Aorta (tissue), 5 donors: Measurements from ENCODE around the gene DACT2. TPM values are rescaled to one million over a fixed set of nuclear protein-coding genes. Genes with fewer than 3 reads are reported as not detected.
A peak's percentile ranks its signal among the peaks of the same experiment; 100 is the strongest.

Experiments used
- ATAC-seq: fragments of 200-7000 bp; cut with Tn5 transposase; one replicate; pipeline ENCODE4 v1.9.1; 2022; ENCODE audit warnings: moderate library complexity; ENCODE audit not compliant: low FRiP score
- DNase-seq, 2 donors: peaks; one replicate each; pipeline ENCODE4 v3.0.0-alpha.2; 2020
- H3K27ac ChIP-seq, 2 donors: one replicate each; pipeline ENCODE4 v1.5.1; 2013; ENCODE audit warnings: low read length in 2 of 2, mild to moderate bottlenecking in 2 of 2, moderate library complexity in 2 of 2, control low read depth in 1 of 2, inconsistent platforms in 1 of 2, low read depth in 1 of 2
- H3K27me3 ChIP-seq, 2 donors: one replicate each; pipeline ENCODE4 v1.6.1; 2013; ENCODE audit warnings: control low read depth in 1 of 2, low read length in 1 of 2, mild to moderate bottlenecking in 1 of 2, moderate library complexity in 1 of 2; ENCODE audit not compliant: insufficient read depth in 2 of 2, control insufficient read depth in 1 of 2
- H3K36me3 ChIP-seq, 2 donors: one replicate each; pipeline ENCODE4 v1.6.1; 2013; ENCODE audit warnings: control low read depth in 1 of 2, low read length in 1 of 2, mild to moderate bottlenecking in 1 of 2; ENCODE audit not compliant: insufficient read depth in 2 of 2, control insufficient read depth in 1 of 2
- H3K4me1 ChIP-seq, 2 donors: one replicate each; pipeline ENCODE4 v1.6.1; 2013; ENCODE audit warnings: low read length in 2 of 2, control low read depth in 1 of 2, mild to moderate bottlenecking in 1 of 2, moderate library complexity in 1 of 2; ENCODE audit not compliant: insufficient read depth in 2 of 2, control insufficient read depth in 1 of 2
- H3K4me3 ChIP-seq, 2 donors: one replicate each; pipeline ENCODE4 v1.5.1; 2013; ENCODE audit warnings: low read length in 2 of 2, control low read depth in 1 of 2, mild to moderate bottlenecking in 1 of 2
- H3K9me3 ChIP-seq: one replicate; pipeline ENCODE4 v1.6.1; 2013; ENCODE audit warnings: mild to moderate bottlenecking, low read length; ENCODE audit not compliant: control insufficient read depth
- WGBS, 2 donors: extraction: QIAGEN DNeasy Blood & Tissue Kit; methylation state at CpG; one replicate each; pipeline ENCODE4 v1.1.7; 2013; 5-methylcytosine and 5-hydroxymethylcytosine counted together
- intact Hi-C, 2 donors: fragments of 100-400 bp; cut with DNase I; formaldehyde crosslinking; loops; one replicate each; pipeline versions ENCODE4 v1.14.2 to v1.15.0; 2022
- polyA plus RNA-seq, 2 donors: library from polyadenylated mRNA; stranded (reverse); fragments of 200-250 nt; gene quantifications; one replicate each; pipeline ENCODE4 v1.2.3, GENCODE V29; 2013
- total RNA-seq, 2 donors: library from RNA; stranded (reverse); fragmentation: NEBNext Ultra II Directional; extraction: Animal tissue kit (Norgen Biotek cat#: 25700); gene quantifications; one replicate each; pipeline ENCODE4 v1.2.1, GENCODE V29; 2021
- donor health status: healthy with polysubstance abuse.
- donor health status: Bipolar disorder and iron deficiency.
- donor health status: DM: no; HTN: no; CAD: no.
- donor health status: DM: no; HTN: no; CAD: no.
- donor health status: DM: yes; HTN: yes; CAD: no.

DACT2 gene
- total and polyA plus RNA-seq, 4 donors = 0.10 to 0.48 (median 0.13) TPM; not detected in 1

DNA sequence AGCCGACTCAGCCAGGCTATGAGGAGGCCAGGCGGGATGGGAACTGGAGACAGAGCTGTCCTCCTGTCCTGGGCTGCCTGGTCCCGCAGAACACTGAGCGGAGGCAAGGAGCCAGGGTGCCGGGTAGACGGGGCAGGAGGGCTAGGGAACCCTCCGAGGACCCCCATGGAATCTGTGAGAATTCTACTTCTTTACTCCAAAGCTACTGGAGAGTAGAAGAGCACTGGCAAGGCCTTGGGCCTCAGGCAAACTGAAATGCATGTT lies 14.9 kb downstream of the DACT2 start:
- 95 to 96% methylated on average over 7 of the region's 7 CpGs for WGBS, 2 donors
- intact Hi-C loops = no loop called here

DNA sequence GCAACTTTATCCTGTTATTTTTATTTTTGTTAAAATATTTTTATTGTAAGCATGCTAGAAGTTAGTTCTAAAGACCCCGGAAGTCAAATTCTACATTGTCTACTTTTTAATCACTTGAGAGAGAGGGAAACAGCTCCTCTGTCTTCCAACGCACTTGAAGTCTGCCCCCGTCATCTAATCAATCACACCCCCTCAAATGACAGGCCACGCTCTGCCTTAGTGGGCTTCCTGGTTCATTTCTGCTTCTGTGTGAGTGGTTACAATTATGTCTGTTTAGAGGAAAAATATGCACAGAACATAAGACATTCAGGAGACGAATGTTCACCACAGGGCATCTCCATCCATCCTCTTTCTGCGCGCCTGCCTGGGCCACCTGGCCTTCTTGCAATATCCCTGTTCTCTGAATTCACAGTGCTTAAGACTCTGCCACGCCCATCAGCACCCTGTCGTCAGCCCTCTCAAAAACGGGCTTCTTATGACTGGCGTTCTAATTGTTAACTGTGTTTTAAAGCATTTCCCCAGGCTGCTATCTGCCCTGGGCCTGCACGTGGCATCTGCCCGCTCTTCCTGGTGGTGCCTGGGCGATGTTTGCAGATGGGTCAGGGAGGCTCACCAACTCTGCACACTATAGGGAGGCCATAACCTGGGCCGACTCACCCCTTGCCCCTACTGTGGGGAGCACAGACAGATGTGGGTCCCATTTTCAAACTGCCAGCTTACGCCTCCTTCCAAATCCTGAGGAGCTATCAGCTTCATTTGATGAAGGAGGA lies 15.4 kb downstream of the DACT2 start:
- ATAC-seq = no peak
- intact Hi-C loops = no loop called here

More for the DNA sequence above, 14.9 kb downstream of the DACT2 start:
- H3K27ac ChIP-seq = no peak overlapping the region
- no peaks in the 10 kb centered on the region for H3K9me3 ChIP-seq
- H3K27me3 ChIP-seq = no peaks in the 10 kb centered on the region
- no peak overlapping the region for H3K4me3 ChIP-seq
- H3K36me3 ChIP-seq = no peaks in the 10 kb centered on the region
- no peak for ATAC-seq
- DNase-seq = no peak
- H3K4me1 ChIP-seq = no peaks in the 10 kb centered on the region

DNA sequence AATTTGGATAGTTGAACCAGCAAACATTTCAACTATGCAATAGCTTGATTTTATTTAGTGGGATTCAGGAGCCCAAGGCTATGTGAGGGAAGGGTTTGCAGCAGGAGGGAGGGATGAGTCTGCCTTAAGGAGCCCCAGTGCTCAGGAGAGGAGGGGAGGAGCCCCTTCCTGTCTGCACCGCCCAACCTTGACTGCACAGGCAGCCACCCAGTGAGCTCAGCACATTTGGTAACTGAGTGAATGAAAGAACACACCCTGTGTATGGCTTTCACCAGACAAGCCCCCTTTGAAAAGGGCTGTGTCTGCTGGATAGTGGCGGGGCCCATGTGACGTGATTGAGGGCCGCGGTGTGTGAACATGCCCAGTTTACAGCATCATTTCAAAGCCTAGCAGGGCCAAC lies 17.0 kb downstream of the DACT2 start:
- intact Hi-C loops = no loop called here
- no peak for ATAC-seq

More for the DNA sequence above, 15.4 kb downstream of the DACT2 start:
- Histone ChIP-seq H3K36me3 (no peaks in the 10 kb centered on the region), H3K4me3 (no peak overlapping the region), H3K27me3 (no peaks in the 10 kb centered on the region), H3K4me1 (no peaks in the 10 kb centered on the region), H3K27ac (no peak overlapping the region), H3K9me3 (no peaks in the 10 kb centered on the region)
- WGBS, 2 donors = 92 to 93% methylated on average over 16 of the region's 16 CpGs
- no peak for DNase-seq

DNA sequence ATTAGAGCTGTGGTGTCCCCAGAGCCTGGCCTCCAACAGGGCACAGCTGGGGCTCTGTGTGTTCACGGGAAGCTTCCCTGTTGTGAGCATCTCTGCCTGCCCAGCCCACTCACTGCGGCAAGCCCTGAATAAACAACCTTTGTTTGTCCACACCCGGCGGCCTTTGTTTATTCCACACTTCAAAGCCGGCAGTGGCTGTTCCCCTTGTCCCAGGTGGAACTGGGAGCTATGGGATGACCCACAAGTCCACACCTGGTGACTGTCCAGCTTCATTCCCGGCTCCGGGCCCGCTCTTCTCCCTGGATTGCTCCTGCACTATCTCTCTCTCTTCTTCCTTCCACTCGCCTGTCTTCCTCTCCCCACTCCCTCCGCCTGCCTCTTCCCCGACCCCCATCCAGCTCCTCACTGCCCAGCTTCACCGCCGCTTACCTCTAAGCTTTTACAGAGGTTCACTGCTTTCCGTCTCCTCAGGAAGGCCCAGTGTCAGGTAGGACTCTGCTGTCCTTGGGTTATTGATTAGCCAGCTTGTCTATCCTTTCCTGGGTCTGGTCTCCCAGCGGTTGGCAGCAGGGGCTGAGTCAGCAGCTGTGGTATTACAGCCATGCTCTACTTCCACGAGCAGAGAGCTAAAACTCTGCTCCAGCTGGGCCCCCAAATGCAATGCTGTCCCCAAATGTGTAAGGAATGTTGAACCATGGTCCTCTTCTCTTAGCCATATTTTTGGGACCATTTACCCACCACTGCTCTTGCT lies 17.8 kb downstream of the DACT2 start:
- DNase-seq (peak in 1 of 2 donors; percentile 52), ATAC-seq (no peak)
- H3K36me3 ChIP-seq = no peaks in the 10 kb centered on the region
- H3K4me1 ChIP-seq = no peaks in the 10 kb centered on the region
- 81 to 83% methylated on average over 16 of the region's 16 CpGs for WGBS, 2 donors
- no peaks in the 10 kb centered on the region for H3K27me3 ChIP-seq
- intact Hi-C loops = no loop called here
- H3K4me3 ChIP-seq = no peak overlapping the region
- no peak overlapping the region for H3K27ac ChIP-seq
- H3K9me3 ChIP-seq = no peaks in the 10 kb centered on the region

More for the DNA sequence above, 17.0 kb downstream of the DACT2 start:
- DNase-seq = no peak
- no peak overlapping the region for H3K27ac ChIP-seq
- no peaks in the 10 kb centered on the region for H3K36me3 ChIP-seq
- H3K27me3 ChIP-seq = no peaks in the 10 kb centered on the region
- no peaks in the 10 kb centered on the region for H3K4me1 ChIP-seq
- no peaks in the 10 kb centered on the region for H3K9me3 ChIP-seq
- WGBS, 2 donors = 91% methylated on average over 5 of the region's 5 CpGs
- H3K4me3 ChIP-seq = no peak overlapping the region

DNA sequence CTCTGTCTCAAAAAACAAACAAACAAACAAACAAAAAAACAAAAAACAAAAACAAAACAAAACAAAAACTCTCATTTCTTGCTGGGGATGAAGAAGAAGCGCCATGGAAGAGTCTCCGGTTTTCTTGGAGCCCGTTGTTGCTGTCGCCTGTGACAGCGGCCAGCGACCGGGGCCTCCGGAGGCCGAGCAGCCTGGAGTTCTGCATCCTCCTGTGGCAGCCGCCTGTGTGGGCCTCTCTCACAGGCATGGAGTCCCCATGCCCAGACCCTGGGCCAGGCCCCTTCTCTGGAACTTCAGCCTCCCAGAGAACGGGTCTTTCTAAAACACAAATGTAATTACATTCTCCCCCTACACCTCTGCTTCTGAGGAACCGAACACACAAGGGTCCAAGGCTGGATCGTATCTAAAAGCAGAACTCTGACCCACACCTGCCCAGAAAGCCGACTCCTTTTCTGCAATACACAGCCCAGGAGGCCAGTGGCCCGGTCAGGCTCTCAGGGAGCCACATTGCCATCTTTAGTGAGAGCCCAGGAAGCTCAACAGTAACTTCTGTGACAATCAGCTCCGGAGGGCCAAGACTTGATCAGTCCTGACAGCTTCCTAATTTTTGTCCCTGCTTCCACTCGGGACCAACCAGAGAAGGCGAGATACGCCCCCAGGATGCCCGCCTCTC lies 18.5 kb downstream of the DACT2 start:
- no peak for ATAC-seq
- Histone ChIP-seq H3K4me1 (no peaks in the 10 kb centered on the region), H3K36me3 (no peaks in the 10 kb centered on the region), H3K9me3 (no peaks in the 10 kb centered on the region), H3K27ac (no peak overlapping the region), H3K27me3 (no peaks in the 10 kb centered on the region), H3K4me3 (no peak overlapping the region)
- 89% methylated on average over 20 of the region's 20 CpGs for WGBS, 2 donors
- no peak for DNase-seq
- intact Hi-C loops = no loop called here

- DNase-seq = peak in 1 of 2 donors; percentile 63
- no peaks in the 10 kb centered on the region for H3K4me1 ChIP-seq
- ATAC-seq = no peak
- 87 to 89% methylated on average over 28 of the region's 28 CpGs for WGBS, 2 donors
- H3K27me3 ChIP-seq = no peaks in the 10 kb centered on the region
- H3K4me3 ChIP-seq = no peak overlapping the region
- intact Hi-C loops = no loop called here
- no peak overlapping the region for H3K27ac ChIP-seq
- no peaks in the 10 kb centered on the region for H3K9me3 ChIP-seq
- H3K36me3 ChIP-seq = no peaks in the 10 kb centered on the region
Measured at GRCh38 chr6:168299541-168300511, 19.8 kb downstream of the DACT2 start.

GRCh38 chr6:168297643-168298042 lies 21.9 kb downstream of the DACT2 start:
- H3K36me3 ChIP-seq = no peaks in the 10 kb centered on the region
- H3K4me3 ChIP-seq = no peak overlapping the region
- H3K9me3 ChIP-seq = no peaks in the 10 kb centered on the region
- intact Hi-C loops = no loop called here
- no peaks in the 10 kb centered on the region for H3K4me1 ChIP-seq
- H3K27me3 ChIP-seq = no peaks in the 10 kb centered on the region
- WGBS, 2 donors = 87 to 89% methylated on average over 13 of the region's 13 CpGs
- DNase-seq = peak in 1 of 2 donors; percentile 69
- ATAC-seq = peak; percentile 8
- H3K27ac ChIP-seq = no peak overlapping the region

GRCh38 chr6:168294901-168295300 lies 24.7 kb downstream of the DACT2 start:
- Histone ChIP-seq H3K4me3 (no peak overlapping the region), H3K4me1 (no peaks in the 10 kb centered on the region), H3K27me3 (no peaks in the 10 kb centered on the region), H3K36me3 (no peaks in the 10 kb centered on the region), H3K9me3 (peaks cover 2% of the 10 kb centered on the region), H3K27ac (no peak overlapping the region)
- DNase-seq (peak in 1 of 2 donors; percentile 21), ATAC-seq (no peak)
- intact Hi-C loops = no loop called here
- 69% methylated on average over 7 of the region's 7 CpGs for WGBS, 2 donors
